Measurements from ENCODE around the gene EXOC6.

Gene EXOC6

GRCh38 chr10:93062514-93063143 is 214.3 kb downstream of the EXOC6 start:
- in situ Hi-C loops (cut with HindIII; ENCODE audit: low sequenced_read_pairs): no loop called here

- in situ Hi-C loops (cut with HindIII; ENCODE audit: low sequenced_read_pairs): no loop called here
Measured at GRCh38 chr10:93063144-93063976, 215.0 kb downstream of the EXOC6 start.

DNA sequence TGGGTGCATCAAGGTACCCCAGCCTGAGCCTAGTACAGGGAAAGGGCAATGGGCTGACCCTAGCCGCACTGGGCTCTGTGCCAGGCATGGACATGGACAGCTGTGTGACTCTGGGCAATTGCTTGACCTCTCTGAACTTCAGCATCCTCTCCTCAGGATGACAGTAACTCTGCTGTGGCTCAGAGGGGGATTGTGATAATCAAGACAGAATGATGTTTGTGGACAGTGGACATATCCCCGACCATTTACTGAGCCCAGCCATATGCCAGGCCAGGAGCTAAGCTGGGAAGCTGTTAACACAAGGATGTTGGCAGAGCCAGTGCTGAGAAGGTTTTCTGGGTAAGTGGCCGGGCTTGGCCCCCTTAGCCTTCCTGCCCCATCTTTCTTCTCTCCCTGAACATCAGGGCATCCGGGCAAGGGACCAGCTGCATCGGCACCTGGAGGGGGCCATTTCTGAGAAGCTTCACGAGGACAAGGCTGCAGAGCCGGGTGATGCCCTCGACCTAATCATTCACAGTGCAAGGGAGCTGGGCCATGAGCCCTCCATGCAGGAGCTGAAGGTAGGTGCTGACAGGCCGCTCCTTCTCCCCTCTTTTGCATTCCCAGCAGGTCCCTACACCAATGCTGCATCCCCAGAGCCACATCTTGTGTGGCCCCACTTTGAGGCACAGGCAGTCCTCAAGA is 215.8 kb downstream of the EXOC6 start:
- in situ Hi-C loops (cut with HindIII; ENCODE audit: low sequenced_read_pairs): no loop called here

- in situ Hi-C loops (cut with HindIII; ENCODE audit: low sequenced_read_pairs): loop anchor here (5.0 kb wide), 1 partner anchor 52 kb away; no protein-coding TSS in a partner anchor
Measured at GRCh38 chr10:93064874-93065660, 216.7 kb downstream of the EXOC6 start.

DNA sequence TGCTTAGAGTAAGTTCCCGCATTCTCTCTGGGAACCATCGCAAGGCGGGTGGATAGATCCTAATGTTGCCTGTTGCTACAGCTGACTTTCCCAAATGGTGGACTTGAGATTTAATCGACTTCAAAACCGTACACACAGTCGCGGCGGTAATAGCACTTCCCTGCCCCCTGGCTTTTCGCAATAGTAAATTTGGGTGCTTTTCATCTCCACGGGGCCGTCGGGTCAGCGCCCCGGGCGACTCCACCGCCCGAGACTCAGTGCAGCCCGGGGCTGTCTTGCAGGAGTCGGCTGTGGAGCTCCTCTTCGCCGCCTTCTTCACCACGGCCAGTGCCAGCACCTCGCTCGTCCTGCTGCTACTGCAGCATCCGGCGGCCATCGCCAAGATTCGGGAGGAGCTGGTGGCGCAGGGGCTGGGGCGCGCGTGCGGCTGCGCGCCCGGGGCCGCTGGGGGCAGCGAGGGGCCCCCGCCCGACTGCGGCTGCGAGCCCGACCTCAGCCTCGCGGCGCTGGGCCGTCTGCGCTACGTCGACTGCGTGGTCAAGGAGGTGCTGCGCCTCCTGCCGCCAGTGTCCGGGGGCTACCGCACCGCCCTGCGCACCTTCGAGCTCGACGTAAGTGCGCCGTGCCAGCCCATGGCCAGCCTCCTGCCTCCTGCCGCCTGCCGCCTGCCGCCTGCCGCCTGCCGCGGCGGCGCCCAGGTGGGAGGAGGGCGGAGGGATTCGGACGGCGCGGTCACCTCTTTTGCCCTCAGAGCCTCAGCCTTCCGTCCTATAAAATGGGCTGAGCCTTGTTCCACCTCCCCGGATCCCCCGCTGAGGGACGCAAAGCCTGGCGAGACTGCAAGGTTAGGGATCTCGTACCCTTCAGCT is 217.6 kb downstream of the EXOC6 start:
- in situ Hi-C loops (cut with HindIII; ENCODE audit: low sequenced_read_pairs): loop anchor here (5.0 kb wide), 1 partner anchor 51 kb away; no protein-coding TSS in a partner anchor

DNA sequence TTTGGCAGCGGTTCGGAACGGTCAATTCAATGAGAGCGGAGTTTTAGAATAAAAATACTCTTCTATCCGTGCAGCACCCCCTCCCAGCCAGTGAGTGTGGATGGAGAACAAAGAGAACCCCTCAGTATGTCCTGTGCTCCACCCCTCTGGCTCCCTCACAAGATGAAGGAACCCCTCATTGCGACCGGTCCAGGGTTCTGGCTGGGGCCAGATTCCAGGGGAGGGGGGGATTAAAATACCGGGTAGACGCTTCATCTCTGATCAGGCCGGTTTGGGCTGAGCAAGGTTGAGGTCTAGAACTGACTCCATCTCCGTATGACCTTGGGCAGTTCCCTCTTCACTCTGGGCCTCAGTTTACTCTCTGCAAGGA is 218.2 kb downstream of the EXOC6 start:
- in situ Hi-C loops (cut with HindIII; ENCODE audit: low sequenced_read_pairs): loop anchor here (5.0 kb wide), 1 partner anchor 51 kb away; no protein-coding TSS in a partner anchor

DNA sequence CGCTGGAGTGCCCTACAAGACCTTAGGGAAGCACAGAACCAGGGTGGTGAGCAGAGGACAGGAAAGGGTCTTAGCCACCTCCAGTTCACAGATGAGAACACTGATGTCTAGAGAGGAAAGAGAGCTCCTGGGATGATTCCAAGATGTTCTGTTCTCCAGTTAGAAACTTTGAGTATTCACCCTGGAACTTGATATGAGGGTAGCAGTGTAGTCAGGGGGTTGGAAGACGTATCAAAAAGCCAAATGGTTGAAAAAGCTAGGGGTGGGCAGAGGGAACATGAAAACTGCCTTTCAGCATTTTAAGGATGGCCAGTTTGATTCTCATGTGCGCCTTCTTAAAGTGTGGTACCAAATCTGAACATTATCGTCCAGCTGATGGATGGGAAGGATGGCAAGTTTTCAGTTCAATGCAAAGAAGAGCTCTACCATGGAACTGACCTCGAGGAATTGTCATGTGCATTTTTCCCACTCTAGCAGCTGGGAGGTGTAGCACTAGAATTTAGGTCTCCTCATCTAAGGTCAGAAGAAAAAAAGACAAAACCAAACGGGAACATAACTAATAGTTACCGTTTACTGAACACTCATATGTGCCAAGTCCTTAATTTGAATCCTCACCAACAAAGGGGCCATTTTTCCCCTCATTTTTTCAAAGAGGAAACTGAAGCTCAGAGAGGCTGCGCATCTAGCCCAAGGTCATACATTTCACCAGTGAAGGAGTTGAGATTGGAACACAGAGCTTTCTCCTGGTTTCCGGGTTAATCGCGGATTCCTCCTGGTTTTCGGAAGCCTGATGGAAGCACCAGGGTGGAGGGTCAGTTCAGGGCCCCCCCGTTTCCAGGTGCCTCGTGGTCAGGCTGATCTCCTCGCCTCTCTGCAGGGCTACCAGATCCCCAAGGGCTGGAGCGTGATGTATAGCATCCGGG is 219.4 kb downstream of the EXOC6 start:
- in situ Hi-C loops (cut with HindIII; ENCODE audit: low sequenced_read_pairs): loop anchor here (5.0 kb wide), 1 partner anchor 50 kb away; no protein-coding TSS in a partner anchor

- in situ Hi-C loops (cut with HindIII; ENCODE audit: low sequenced_read_pairs): loop anchor here (5.0 kb wide), 1 partner anchor 49 kb away; no protein-coding TSS in a partner anchor
Measured at GRCh38 chr10:93068411-93069244, 220.3 kb downstream of the EXOC6 start.

DNA sequence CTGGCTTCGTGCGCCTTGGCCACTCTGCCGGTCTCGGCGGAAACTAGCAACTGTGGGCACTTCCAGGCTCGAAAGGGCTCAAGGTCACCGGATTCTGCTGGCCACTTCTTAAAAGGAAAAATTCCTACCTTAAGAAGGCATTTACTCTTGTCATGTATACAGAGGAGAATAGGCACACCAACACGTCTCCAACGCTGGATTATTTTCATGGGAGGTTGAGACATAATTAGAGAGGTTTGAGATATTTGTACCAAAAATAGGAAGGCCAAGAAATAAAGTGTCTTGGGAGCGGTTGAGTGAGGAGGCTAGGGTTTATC is 220.9 kb downstream of the EXOC6 start:
- in situ Hi-C loops (cut with HindIII; ENCODE audit: low sequenced_read_pairs): loop anchor here (5.0 kb wide), 1 partner anchor 48 kb away; no protein-coding TSS in a partner anchor

DNA sequence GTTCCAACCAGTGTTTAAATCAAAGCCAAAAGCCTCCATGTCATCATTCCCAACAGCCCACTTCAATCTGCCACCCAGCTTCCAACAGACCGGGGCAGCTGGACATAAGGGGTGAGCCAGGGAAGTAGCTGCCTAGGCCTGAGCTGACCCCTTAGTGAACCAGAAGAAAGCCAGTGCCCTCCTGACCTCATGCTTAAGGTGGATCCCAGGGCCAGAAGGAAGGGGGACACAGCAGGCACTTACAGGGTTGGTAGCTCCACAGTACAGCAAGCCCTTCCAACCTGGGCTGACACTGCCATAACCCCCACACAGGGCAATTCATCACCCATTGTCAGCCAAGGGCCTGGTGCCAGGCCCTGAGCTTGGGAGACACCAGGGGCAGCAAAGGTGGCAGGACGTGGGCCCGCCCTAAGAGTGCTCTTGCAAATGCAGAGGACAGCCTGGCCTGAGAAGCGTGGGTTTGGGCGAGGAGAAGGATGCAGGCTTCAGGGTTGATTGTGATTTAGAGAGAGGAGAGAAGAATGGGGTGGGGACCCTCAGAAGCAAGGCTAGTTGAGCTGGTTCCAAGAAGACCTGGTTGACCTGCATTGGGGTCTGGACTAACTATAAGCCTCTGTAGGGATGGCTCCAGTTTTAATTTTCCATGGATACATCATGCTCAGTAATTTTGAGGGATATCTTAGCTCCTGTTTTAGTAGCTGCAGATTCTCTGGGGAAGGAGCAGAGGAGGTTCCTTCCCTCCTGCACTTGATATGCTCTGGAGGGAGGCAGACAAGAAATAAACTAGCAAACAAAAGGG is 222.3 kb downstream of the EXOC6 start:
- in situ Hi-C loops (cut with HindIII; ENCODE audit: low sequenced_read_pairs): no loop called here

- in situ Hi-C loops (cut with HindIII; ENCODE audit: low sequenced_read_pairs): no loop called here
Measured at GRCh38 chr10:93071177-93071472, 222.8 kb downstream of the EXOC6 start.

DNA sequence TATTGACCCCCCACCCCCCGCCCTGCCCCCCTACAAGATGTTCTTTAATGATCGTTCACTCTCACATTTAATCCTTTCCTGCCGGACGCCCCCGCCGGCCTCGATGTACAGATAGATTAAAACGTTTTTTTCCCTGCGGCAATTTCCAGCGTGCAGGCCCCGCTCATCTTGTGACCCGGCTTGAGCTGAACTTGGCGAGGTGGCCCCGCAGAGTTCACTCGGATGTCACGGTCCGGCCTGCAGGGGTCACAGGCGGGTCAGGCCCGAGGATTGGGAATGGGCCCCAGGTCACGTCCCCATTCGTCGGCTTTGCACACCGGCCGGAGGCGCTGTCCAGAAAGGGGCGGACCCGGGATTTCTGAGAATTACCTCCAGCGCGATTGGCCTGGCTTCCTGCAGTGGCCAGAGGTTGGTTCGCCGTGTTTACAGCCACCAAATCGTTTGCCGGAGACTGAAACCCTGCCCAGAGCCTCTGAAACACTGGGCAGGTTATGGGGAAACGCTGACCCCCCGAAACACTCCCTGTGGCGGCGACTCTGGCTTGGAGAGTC is 223.4 kb downstream of the EXOC6 start:
- in situ Hi-C loops (cut with HindIII; ENCODE audit: low sequenced_read_pairs): no loop called here

GRCh38 chr10:93072225-93072712 is 223.9 kb downstream of the EXOC6 start:
- in situ Hi-C loops (cut with HindIII; ENCODE audit: low sequenced_read_pairs): no loop called here

GRCh38 chr10:93072713-93073538 is 224.6 kb downstream of the EXOC6 start:
- in situ Hi-C loops (cut with HindIII; ENCODE audit: low sequenced_read_pairs): no loop called here

- in situ Hi-C loops (cut with HindIII; ENCODE audit: low sequenced_read_pairs): no loop called here
Measured at GRCh38 chr10:93073539-93074146, 225.3 kb downstream of the EXOC6 start, which contains the start of gene CYP26A1. Gene CYP26A1, plus strand, starts transcription at chr10:93073893. Its CDS starts 42 bp downstream, at chr10:93073935.
